Breast epithelium (tissue), 4 donors: ENCODE results near the gene EPHB3. TPM values are rescaled to one million over a fixed set of nuclear protein-coding genes. Genes with fewer than 3 reads are reported as not detected.

Experiments used
- DNase-seq, 2 donors: peaks; one replicate each; pipeline ENCODE4 v3.0.0-alpha.2; 2019; ENCODE audit warnings: low spot score in 2 of 2
- H3K27ac ChIP-seq, 2 donors: fragments of 200-600 bp; sonication (generic) in 1 of 2; one replicate each; pipeline ENCODE4 v1.5.1; 2016 to 2019; ENCODE audit warnings: mild to moderate bottlenecking in 1 of 2
- H3K27me3 ChIP-seq, 2 donors: fragments of 200-600 bp; sonication (generic) in 1 of 2; one replicate each; pipeline versions ENCODE4 v1.5.1 to v1.6.0; 2017 to 2019; ENCODE audit warnings: control low read depth in 1 of 2, mild to moderate bottlenecking in 1 of 2
- H3K36me3 ChIP-seq: fragments of 200-600 bp; one replicate; pipeline ENCODE4 v1.5.1; 2019
- H3K4me1 ChIP-seq, 2 donors: fragments of 200-600 bp; sonication (generic); one replicate each; pipeline ENCODE4 v1.5.1; 2016 to 2019; ENCODE audit warnings: control low read depth in 1 of 2
- H3K4me3 ChIP-seq, 3 donors: fragments of 200-600 bp; sonication (generic); 1 replicate in 2 of 3; 2 replicates in 1 of 3; pipeline ENCODE4 v1.5.1; 2016 to 2019; ENCODE audit warnings: mild to moderate bottlenecking in 3 of 3, moderate library complexity in 2 of 3
- H3K9me3 ChIP-seq, 2 donors: fragments of 200-600 bp; sonication (generic) in 1 of 2; one replicate each; pipeline ENCODE4 v1.5.1; 2016 to 2019; ENCODE audit warnings: control low read depth in 1 of 2
- POLR2A ChIP-seq: fragments of 450-650 bp; IDR thresholded peaks from one replicate; pipeline ENCODE4 v1.6.1; 2016; ENCODE audit warnings: antibody characterized with exemption, mild to moderate bottlenecking, moderate library complexity
- POLR2AphosphoS5 ChIP-seq, 3 donors: sonication (generic); formaldehyde crosslinking; IDR thresholded peaks; one replicate each; pipeline ENCODE4 v1.6.1; 2017; ENCODE audit warnings: antibody characterized with exemption in 3 of 3
- intact Hi-C: fragments of 100-400 bp; cut with DNase I; formaldehyde crosslinking; loops from one replicate; pipeline ENCODE4 v1.15.1; 2023; ENCODE audit warnings: low total_unique reads
- total RNA-seq, 3 donors: library from RNA; depleted of rRNA; stranded (reverse); fragments of >200 nt; gene quantifications; one replicate each; pipeline ENCODE4 v1.1.0, GENCODE V29; 2016
- TF ChIP-seq, protein P1 (sequence below), 3 donors: fragments of 450-650 bp; IDR thresholded peaks; one replicate each; pipeline ENCODE4 v1.5.1; 2016 to 2017; ENCODE audit warnings: antibody characterized with exemption in 3 of 3, mild to moderate bottlenecking in 3 of 3, moderate library complexity in 3 of 3

Gene EPHB3
- total RNA-seq, 3 donors from 2014 or later = 0.32 to 25.3 (median 7.9) TPM

- no peak for DNase-seq
- Histone ChIP-seq H3K27ac (peak overlapping the region; percentile 93 to 96), H3K4me1 (peaks cover 20 to 48% of the 10 kb centered on the region in 2 donors), H3K36me3 (no peaks in the 10 kb centered on the region), H3K9me3 (no peaks in the 10 kb centered on the region), H3K4me3 (peak overlapping the region; percentile 37 to 67 (median 59)), H3K27me3 (no peaks in the 10 kb centered on the region)
- TF ChIP-seq, protein P1, sequence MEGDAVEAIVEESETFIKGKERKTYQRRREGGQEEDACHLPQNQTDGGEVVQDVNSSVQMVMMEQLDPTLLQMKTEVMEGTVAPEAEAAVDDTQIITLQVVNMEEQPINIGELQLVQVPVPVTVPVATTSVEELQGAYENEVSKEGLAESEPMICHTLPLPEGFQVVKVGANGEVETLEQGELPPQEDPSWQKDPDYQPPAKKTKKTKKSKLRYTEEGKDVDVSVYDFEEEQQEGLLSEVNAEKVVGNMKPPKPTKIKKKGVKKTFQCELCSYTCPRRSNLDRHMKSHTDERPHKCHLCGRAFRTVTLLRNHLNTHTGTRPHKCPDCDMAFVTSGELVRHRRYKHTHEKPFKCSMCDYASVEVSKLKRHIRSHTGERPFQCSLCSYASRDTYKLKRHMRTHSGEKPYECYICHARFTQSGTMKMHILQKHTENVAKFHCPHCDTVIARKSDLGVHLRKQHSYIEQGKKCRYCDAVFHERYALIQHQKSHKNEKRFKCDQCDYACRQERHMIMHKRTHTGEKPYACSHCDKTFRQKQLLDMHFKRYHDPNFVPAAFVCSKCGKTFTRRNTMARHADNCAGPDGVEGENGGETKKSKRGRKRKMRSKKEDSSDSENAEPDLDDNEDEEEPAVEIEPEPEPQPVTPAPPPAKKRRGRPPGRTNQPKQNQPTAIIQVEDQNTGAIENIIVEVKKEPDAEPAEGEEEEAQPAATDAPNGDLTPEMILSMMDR (IDR thresholded peaks at IDR 0.05) = no peak
- TF ChIP-seq POLR2AphosphoS5 (IDR thresholded peaks at IDR 0.05) (no peak), POLR2A (no peak)
- intact Hi-C loops = no loop called here
These were observed 6.5 kb downstream of the EPHB3 start for GRCh38 chr3:184567946-184568559.

GRCh38 chr3:184568560-184568923, 7.0 kb downstream of the EPHB3 start:
- no peaks in the 10 kb centered on the region for H3K36me3 ChIP-seq
- H3K27me3 ChIP-seq = no peaks in the 10 kb centered on the region
- no peak for TF ChIP-seq POLR2A
- TF ChIP-seq, protein P1 (IDR thresholded peaks at IDR 0.05) = no peak
- no peak for TF ChIP-seq POLR2AphosphoS5 (IDR thresholded peaks at IDR 0.05)
- peaks cover 20 to 48% of the 10 kb centered on the region in 2 donors for H3K4me1 ChIP-seq
- no peaks in the 10 kb centered on the region for H3K9me3 ChIP-seq
- peak overlapping the region; percentile 37 to 67 (median 59) for H3K4me3 ChIP-seq
- DNase-seq = no peak
- intact Hi-C loops = no loop called here
- H3K27ac ChIP-seq = peak overlapping the region; percentile 93 to 96

- intact Hi-C loops = no loop called here
- peak; percentile 81 to 88 for DNase-seq
These were observed 7.6 kb downstream of the EPHB3 start for GRCh38 chr3:184568924-184569829.

GRCh38 chr3:184570035-184570434, 8.4 kb downstream of the EPHB3 start:
- TF ChIP-seq POLR2AphosphoS5 (IDR thresholded peaks at IDR 0.05) (no peak), POLR2A (no peak)
- TF ChIP-seq, protein P1 (IDR thresholded peaks at IDR 0.05) = no peak
- Histone ChIP-seq H3K27me3 (no peaks in the 10 kb centered on the region), H3K27ac (peak overlapping the region; percentile 93 to 96), H3K4me3 (peak overlapping the region in 1 of 3 donors; percentile 67), H3K36me3 (no peaks in the 10 kb centered on the region), H3K4me1 (peaks cover 20 to 53% of the 10 kb centered on the region in 2 donors), H3K9me3 (no peaks in the 10 kb centered on the region)
- intact Hi-C loops = no loop called here
- no peak for DNase-seq

More at GRCh38 chr3:184568924-184569829, 7.6 kb downstream of the EPHB3 start:
- H3K27me3 ChIP-seq = no peaks in the 10 kb centered on the region
- no peaks in the 10 kb centered on the region for H3K36me3 ChIP-seq
- H3K9me3 ChIP-seq = no peaks in the 10 kb centered on the region
- H3K4me1 ChIP-seq = peaks cover 20 to 53% of the 10 kb centered on the region in 2 donors
- peak overlapping the region; percentile 93 to 96 for H3K27ac ChIP-seq
- peak overlapping the region; percentile 37 to 67 (median 59) for H3K4me3 ChIP-seq
- TF ChIP-seq POLR2AphosphoS5 (IDR thresholded peaks at IDR 0.05) = peak; percentile 34 to 77 (median 74)
- no peak for TF ChIP-seq POLR2A

DNA sequence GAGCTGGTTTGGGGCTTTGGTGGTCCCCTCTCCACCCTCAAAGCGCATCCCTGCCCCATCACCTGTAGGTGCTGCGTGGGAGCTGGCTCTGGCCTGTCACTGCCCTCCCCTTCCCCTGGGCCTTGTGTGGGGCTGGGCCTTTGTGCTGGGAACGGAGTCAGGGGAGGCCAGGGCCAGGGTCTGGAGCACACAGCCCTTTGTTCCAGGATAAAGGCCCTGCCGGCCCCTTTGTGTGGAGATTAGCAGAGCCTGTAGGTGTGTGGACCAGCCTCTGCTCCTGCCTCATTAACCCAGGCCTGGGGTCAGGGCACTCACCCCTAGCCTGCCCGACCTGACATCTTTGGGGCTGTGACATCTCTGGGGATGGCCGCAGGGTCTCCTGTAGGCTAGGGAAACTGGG, 8.9 kb downstream of the EPHB3 start:
- Histone ChIP-seq H3K27ac (peak overlapping the region; percentile 55 to 93), H3K9me3 (no peaks in the 10 kb centered on the region), H3K4me3 (no peak overlapping the region), H3K36me3 (no peaks in the 10 kb centered on the region), H3K27me3 (no peaks in the 10 kb centered on the region), H3K4me1 (peaks cover 20 to 53% of the 10 kb centered on the region in 2 donors)
- no peak for DNase-seq
- TF ChIP-seq POLR2AphosphoS5 (IDR thresholded peaks at IDR 0.05) (no peak), POLR2A (no peak)
- TF ChIP-seq, protein P1 (IDR thresholded peaks at IDR 0.05) = no peak
- intact Hi-C loops = no loop called here
